GM18858 (cell line): Measurements from ENCODE around the gene BCL2.

Experiments used
- ATAC-seq: cut with Tn5 transposase; IDR thresholded peaks from one replicate; pipeline ENCODE4 v1.9.1; 2021; ENCODE audit not compliant: unreplicated experiment

Gene BCL2

DNA sequence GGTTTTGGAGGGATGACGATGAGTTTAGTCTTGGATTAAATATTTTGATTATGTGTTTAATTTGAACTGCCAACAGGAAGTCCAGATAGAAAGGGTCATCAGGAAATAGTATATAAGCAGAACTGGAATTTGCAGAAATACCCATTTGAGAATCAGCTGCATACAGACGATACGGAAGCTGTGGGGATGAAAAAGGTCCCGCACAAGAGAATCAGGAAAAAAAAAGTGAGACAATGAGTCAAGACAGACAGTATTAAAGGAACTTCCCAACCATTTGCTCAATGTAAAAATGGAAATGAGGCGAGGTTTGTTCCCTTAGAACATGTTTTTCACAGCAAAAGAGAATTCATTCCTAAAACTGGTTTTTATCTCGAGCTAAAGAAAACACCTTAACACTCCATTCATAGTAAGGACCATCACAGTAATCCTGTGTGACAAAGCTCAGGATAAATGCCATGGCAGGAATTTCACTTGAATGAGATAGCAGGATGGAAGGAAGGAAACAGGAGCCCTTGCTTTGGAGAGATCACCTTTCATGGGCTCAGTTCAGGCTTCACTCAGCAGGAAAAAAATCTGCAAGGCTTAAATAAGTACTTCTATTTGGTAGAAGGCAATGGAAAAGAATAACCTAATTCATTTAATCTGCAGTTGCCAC lies 29.3 kb downstream of the BCL2 start:
- no peak for ATAC-seq

DNA sequence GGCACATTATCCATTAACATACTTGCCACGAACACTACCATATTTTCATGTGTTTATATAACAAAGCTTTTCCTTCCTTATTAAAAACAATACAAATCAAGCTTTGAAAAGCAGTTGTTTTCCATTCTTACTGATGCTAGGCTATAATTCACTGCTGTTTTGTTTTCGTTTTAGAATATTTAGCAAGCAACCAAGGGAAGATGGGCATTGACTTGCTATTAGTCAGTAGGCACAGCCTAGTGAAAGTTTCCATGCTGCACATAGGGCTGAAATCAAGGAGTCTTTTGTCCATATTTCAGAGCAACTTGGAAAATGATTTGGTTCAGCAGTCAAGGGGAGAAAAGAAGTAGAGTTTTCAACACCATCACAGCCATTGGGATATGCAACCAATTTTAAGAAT lies 31.3 kb downstream of the BCL2 start:
- ATAC-seq = no peak

DNA sequence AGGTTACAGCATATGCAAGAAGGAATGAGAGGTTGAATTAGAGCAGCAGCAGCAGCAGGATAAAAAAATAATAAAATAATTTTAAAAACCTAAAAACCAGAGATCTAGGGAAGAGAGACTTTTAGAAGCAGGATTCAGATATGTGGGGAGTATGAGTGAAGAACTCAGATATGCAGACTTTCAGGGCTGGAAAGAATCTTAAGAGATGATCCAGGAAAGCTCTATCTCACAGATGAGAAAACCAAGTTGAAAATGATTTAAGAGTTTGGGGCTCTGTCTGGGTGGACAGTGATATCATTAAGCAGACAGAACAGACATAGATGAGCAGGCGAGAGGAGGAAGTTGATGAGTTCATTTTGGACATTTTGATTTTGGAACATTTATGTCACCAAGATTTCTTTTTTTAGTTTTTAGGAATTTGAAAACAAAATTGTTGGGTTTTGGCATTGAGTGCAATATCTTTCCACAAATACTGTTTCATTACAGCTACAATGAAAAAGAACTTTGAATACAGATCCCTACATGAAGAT lies 31.8 kb downstream of the BCL2 start:
- ATAC-seq = no peak

DNA sequence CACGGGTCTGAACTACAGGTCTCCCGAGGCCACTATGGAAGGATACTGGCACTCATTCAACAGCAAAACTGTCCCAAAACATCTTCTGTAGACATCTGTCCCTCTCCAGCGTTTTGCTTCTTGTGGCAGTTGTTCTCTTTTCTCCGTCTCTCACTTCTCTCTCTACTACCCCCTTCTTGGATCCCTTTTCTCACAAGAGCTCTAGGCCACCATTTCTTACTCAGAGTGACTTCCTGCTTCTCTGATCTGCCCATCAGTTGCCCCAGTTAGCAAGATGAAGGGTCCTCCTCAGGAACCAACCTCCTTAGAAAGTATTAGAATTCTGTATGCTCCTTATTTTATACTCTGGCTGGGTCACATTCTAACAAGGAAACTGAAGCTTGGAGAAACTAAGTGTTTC lies 32.6 kb downstream of the BCL2 start:
- no peak for ATAC-seq

DNA sequence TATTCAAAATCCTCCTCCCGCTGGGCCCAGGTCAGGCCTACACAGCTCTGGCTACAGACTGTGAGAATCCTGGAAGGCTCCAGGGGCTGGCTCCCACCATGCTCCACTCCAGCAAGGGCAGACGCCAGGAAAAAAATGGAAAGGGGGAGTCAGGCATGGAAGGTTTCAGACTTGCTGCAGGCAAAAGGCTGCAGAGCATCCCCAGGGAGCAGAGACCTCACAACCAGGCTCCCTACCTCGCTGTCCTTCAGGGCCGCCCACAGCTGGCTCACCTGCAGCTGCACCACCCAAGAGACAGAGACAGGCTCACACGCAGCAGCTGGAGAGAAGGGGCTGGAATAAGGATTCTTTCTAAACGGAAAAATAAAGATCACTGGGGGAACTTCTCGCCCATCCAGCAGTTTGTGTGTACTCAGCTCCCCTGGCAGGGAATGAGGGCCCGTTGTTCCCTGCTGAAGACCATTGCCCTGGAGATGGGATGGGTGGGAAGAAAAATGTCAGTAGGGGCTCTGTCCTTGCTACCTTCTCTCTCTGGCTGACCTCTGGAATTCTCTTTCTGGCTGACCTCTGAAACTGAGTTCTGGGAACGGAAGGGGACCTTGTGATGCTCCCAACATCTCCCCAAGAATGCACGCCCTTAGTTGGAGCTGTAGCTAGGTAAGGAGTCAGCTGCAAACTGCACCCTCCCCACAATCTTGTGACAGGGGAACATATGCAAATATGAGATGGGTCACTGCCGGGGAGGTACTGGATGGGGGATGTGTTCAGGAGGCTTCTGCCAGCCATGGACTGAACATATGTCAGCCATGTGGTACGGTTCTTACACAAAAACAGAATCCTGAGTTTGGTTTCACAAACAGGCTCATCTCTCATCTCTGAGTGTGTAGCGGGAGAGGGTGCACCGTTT lies 34.5 kb downstream of the BCL2 start:
- ATAC-seq = peak; percentile 92

DNA sequence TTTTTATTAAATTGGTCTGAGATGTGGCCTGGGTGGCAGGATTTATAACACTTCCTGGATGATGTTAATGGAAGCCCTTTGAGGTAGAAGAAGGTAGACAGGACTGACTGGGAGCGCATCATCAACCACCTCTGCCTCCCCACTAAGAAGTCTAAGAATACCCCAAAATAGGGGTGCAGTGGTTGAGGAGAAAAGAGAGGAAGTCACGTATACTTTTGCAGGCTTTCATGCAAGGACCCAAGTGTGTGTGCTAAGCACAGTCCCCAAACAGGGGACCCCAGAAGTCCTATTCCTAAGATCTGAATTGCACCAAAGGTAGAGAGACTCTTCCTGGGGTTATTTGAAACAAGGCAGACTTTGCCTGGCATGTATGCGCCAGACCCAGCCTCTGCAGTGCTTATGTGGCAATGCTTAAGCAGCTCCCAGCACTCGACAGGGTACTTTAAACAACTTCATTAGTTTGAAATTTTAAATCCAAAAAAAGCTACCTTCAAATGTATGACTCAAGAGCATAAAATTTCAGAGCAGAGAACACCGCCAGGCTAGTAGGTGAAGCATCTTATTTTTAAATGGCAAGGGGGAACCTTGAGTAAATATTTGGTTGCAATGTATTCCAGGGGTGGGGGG lies 35.3 kb downstream of the BCL2 start:
- ATAC-seq = no peak

DNA sequence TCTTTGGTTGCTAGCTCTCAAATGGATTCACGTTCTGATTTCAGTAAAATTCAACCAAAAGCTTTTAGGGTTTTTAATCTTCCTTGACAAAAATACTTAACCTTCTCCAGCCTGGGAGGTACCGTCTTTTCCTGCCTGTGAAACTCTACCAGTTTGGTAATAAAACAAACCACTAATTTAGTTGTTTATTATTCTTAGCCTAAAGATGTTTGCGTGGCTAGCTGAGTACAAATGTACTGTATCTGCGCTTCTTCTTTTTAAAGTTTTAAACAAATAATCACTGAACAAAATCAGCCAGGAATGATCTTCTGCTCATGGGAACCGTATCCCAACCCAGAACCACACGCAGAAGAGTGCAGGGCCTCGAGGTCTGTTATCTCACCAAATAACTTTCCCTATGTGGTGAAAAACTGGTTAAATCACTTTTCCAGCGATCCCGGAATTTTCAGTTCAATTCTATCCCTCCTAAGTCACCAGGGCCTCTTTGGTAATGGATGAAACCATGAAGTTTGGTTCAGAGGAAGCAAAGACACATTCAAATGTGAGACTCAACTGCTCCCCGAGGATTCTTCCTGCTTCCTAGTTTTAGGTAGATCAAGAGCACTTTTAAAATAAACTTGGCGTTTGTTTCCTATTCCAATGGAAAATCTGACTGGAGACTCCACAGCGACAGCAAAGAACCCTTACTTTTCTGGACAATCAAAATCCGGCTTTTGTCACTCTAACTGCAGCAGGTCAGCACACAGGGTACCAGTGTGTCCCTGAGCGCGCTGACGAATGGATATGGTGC lies 36.1 kb downstream of the BCL2 start:
- no peak for ATAC-seq

DNA sequence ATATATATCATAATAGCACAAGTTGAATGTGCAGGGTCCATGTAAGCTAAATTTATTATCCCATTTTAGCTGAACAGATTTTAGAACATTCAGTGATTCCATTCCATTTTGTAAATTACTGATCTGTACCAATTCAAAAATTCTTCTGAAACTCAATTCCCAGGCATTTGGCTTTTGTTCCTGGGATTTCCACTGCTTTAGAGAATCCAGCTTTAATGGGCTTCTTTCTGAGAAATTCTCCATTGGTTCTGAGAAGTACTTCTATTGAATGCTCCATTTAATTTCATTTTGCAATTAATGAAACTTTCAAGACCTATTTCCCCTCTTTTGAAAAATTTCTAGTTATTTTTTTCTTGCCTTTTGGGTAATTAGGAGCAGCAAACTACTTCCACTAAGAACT lies 36.8 kb downstream of the BCL2 start:
- ATAC-seq = no peak

DNA sequence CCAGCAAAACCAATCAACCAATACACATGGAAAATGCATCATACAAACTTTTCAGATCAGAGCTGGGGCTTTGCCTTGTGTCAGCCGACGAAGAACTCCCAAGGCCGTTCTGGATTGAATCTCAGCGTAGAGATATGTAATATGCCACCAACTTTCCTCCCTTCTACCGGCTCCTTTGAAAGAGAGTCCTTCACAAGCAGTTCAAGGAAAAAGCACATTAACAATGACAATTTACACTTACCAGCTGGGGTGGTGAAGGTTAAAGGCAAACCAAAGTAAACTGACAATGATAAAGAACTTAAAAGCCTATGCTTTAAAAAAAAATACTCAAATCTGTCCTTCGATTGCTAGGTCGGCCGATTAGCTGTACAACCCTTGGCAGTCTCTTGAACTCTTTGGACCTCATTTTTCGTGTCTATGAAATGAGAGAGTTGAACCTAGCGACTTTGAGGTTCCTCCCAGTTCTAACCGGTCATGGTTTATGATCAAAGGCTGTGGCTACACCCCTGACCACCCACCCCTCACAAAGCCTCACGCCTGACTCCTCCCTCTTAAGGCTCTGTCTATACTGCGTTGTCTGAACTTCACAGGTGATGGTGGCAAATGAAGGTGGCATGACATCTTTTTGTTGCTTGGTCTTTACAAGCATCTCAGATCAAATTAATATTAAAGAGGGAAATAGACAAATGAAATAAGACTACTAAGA lies 46.2 kb downstream of the BCL2 start:
- ATAC-seq = no peak

DNA sequence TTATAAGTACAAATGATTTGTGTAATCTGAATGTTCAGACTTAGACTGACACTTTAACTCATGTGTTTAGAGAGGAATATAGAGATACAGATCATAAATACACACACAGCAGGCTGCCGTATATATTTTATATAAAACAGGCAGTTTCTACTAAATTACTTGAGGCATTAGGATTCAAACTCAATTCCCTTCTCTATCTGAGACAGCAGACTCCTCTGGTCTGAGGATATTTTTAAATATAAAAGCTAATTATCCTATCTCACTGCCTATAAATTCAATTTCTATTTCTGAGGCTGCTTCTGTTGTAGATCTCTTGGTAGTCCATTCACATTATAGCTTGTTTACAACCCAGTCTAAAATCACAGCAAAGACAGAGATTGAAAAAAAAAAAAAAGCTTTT lies 46.9 kb downstream of the BCL2 start:
- ATAC-seq = no peak

DNA sequence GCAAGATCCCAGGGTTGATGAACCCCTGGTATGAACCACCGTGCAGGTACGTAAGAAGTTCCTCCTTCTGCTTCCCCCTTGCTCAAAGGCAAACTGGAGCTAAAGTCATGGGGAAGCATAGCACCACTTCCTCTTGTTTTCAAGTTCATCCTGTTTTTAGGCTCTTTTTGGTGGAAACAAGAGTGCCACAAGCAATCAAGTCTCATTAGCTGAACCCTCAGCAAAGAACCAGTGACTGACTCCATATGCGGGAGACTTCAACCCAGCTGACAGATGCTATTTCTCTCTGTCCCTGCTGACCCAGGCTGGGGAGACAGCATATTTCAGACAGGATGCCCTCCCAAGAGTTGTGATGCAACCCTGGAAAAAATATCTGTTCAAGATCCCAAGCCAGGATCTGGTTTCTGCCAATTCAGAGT lies 47.7 kb downstream of the BCL2 start:
- ATAC-seq = no peak

DNA sequence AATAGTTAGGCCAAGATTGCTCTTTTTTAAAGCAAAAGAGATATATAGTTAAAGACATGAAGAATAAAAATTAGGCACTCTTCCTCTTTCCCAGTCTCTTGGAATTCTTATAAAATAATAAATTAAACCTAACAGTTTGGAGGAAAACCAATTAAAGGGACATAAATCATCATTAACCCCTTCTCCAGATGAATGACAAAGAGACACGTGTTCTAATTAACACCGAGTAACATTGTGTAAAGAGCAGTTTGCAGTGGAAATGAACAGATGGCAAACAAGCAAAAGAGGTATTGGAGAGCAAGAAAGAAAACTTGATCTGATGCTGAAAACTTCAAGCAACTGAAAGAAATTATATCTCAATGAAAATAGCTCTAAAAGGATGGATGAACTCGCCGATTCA lies 48.4 kb downstream of the BCL2 start:
- ATAC-seq = no peak

DNA sequence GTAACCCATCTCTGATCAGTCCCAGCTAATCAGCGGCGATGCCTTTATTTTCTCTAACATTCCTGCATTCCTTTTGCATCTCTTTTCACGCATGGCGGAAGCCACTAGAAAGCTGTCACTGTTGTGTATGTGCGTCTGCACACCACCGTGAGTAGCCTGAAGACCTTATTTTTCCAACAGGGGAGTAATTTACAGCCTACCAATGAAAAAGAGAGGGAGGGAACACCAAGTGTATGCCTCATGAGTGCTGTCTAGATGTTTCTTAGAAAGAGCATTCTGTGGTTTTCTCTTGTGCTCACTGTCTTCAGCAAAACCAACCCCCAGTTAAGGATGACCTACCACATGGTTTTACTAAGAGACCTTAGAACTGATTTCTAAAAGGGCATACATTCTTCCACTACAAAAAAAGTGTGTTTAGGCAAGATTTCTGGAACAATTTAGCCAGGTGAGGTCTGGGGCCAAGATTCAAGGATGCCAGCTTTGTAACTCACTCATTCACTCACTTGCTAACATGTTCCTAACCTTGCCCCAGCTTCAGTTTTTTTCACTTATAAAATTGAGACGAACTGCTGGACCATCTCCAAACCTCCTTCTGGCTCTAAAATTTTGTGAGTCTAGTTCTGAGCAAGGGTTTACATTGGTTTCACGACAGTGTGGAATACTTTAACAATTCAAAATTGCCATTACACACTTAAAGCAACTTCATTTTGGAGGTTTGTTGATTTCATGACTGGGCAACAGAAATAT lies 51.4 kb downstream of the BCL2 start:
- ATAC-seq = peak; percentile 71

DNA sequence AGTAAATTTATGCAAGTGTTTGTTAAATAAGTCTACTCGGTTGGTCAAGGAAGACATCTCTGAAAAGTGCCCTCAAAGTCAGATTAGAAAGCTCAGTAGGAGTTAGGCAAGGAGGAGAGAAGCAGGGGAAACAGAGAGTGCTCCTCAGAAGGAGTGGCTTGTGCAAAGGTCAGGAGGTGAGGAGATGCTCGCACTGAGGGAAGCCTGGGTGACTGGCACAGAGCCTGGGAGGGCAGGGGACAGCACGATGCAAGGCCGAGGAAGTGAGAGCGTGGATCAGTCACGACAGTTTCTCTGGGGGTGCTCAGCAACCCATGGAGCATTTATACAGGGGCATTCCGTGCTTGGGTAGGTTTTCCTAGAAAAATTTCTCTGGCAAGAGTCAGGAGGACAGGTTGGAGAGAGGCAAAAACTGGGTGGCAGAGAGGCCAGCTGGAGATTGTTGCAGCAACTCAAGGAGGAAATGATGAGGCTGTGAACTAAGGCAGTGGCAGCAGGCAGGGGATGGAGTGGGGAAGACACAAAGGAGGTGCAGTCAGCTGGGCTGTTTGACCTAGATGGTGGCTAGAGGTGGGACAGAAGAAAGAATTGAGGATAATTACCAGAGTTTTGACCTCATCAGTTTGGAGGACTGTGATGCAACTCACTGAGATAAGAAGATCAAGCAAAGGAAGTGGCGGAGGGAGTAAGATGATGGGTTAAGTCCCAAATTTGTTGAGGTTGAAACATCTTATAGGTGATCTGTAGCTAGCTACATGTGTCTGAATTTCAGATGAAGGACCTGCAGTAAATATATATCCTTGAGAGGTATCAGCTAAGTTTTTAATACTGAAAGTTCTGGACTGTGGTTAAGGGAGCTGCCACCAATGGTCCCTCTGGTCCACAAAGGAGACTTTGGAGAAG lies 52.4 kb downstream of the BCL2 start:
- ATAC-seq = no peak

DNA sequence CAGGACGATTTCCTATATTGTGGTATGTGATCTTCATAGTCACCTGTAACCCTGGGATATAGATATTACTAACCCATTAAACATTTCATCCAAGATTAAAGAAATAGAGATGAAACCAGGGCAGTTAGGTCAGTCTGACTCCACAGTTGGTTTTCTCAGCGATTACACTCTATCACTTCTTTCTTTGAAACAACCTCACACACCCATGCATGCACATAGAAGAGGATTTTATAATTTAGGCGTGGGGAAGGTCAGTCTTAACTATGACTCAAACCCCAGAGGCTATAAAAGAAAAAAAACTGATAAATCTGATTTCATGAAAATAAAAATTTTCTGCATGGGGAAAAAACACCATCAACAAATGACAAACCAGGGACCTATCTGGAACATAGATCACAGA lies 54.2 kb downstream of the BCL2 start:
- no peak for ATAC-seq

DNA sequence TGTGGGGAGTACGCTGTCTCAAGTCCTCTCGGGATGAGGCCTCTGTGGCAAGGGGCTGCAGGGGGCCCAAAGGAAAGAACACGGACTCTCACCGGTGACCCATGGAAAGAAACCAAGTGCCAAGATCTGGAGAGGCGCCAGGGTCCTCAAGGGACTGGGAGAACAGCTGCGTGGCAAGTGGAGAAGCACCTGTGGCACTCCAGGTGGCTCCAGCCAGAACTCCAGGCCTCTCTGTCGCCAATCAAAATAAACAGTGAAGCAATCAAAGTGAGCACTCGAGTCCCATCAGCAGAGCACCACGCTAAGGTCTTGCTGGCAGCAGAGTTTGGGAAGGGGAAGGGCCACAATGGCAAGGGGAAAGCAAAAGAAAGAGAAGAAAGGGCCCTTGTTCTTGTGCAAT lies 54.7 kb downstream of the BCL2 start:
- no peak for ATAC-seq

DNA sequence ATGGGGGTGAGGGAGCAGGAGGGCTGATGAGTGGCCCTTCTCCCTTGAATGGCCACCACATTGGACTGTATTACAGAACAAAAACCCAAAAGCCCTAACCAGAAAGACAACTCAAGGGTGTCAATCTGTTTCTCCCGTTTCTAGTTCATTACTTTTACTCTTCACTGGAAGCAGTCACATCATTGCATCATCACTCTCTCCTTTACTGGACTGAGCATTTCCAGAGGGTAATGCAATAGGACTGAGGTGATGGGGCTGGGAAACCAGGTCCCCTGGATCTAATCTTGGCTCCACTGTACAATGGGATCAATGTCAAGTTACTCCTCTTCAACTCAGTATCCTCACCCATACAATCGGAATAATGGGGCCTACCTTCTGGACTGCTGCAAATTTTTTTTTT lies 56.1 kb downstream of the BCL2 start:
- ATAC-seq = no peak
